Measurements from ENCODE around the gene CFAP20DC. TPM values are rescaled to one million over a fixed set of nuclear protein-coding genes. Genes with fewer than 3 reads are reported as not detected.

Gene CFAP20DC
- total RNA-seq, 1 experiment from 2014 or later = 2.9 TPM

GRCh38 chr3:58953288-58953687 lies 96.5 kb downstream of the CFAP20DC start (continued):
- TF ChIP-seq, protein P1, sequence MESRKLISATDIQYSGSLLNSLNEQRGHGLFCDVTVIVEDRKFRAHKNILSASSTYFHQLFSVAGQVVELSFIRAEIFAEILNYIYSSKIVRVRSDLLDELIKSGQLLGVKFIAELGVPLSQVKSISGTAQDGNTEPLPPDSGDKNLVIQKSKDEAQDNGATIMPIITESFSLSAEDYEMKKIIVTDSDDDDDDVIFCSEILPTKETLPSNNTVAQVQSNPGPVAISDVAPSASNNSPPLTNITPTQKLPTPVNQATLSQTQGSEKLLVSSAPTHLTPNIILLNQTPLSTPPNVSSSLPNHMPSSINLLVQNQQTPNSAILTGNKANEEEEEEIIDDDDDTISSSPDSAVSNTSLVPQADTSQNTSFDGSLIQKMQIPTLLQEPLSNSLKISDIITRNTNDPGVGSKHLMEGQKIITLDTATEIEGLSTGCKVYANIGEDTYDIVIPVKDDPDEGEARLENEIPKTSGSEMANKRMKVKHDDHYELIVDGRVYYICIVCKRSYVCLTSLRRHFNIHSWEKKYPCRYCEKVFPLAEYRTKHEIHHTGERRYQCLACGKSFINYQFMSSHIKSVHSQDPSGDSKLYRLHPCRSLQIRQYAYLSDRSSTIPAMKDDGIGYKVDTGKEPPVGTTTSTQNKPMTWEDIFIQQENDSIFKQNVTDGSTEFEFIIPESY (IDR thresholded peaks at IDR 0.05; ENCODE audit: extremely low read depth, insufficient replicate concordance, low read length) = no peak
- TF ChIP-seq ZFX (IDR thresholded peaks at IDR 0.05) (no peak), POLR2AphosphoS5 (IDR thresholded peaks at IDR 0.05; ENCODE audit: low read depth, low read length) (no peak), SP1 (IDR thresholded peaks at IDR 0.05; ENCODE audit: low read depth) (no peak)
- TF ChIP-seq, protein P2, sequence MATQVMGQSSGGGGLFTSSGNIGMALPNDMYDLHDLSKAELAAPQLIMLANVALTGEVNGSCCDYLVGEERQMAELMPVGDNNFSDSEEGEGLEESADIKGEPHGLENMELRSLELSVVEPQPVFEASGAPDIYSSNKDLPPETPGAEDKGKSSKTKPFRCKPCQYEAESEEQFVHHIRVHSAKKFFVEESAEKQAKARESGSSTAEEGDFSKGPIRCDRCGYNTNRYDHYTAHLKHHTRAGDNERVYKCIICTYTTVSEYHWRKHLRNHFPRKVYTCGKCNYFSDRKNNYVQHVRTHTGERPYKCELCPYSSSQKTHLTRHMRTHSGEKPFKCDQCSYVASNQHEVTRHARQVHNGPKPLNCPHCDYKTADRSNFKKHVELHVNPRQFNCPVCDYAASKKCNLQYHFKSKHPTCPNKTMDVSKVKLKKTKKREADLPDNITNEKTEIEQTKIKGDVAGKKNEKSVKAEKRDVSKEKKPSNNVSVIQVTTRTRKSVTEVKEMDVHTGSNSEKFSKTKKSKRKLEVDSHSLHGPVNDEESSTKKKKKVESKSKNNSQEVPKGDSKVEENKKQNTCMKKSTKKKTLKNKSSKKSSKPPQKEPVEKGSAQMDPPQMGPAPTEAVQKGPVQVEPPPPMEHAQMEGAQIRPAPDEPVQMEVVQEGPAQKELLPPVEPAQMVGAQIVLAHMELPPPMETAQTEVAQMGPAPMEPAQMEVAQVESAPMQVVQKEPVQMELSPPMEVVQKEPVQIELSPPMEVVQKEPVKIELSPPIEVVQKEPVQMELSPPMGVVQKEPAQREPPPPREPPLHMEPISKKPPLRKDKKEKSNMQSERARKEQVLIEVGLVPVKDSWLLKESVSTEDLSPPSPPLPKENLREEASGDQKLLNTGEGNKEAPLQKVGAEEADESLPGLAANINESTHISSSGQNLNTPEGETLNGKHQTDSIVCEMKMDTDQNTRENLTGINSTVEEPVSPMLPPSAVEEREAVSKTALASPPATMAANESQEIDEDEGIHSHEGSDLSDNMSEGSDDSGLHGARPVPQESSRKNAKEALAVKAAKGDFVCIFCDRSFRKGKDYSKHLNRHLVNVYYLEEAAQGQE (IDR thresholded peaks at IDR 0.05; ENCODE audit: low read depth) = no peak

GRCh38 chr3:58952128-58952917 lies 97.5 kb downstream of the CFAP20DC start:
- Histone ChIP-seq H3K4me2 (ENCODE audit: low read length) (no peak overlapping the region), H3K27ac (ENCODE audit: low read depth, low read length) (no peak overlapping the region), H3K27me3 (ENCODE audit: insufficient read depth, low read length) (no peaks in the 10 kb centered on the region), H3K9ac (ENCODE audit: low read length) (no peak overlapping the region), H3K9me2 (ENCODE audit: insufficient read depth) (no peaks in the 10 kb centered on the region), H4K20me1 (ENCODE audit: insufficient read depth) (no peaks in the 10 kb centered on the region), H3K36me3 (ENCODE audit: control insufficient read depth in 1 of 2, insufficient read depth in 2 of 2, low read length in 2 of 2) (no peaks in the 10 kb centered on the region), H3K79me2 (ENCODE audit: insufficient read depth, low read length) (no peaks in the 10 kb centered on the region), H2AFZ (ENCODE audit: low read depth, low read length, poor library complexity, severe bottlenecking) (no peak overlapping the region), H3K4me1 (ENCODE audit: control insufficient read depth in 1 of 2, insufficient read depth in 2 of 2, low read length in 2 of 2) (no peaks in the 10 kb centered on the region), H3K9me3 (ENCODE audit: control insufficient read depth in 1 of 2, insufficient read depth in 1 of 2, low read depth in 1 of 2, low read length in 2 of 2) (no peaks in the 10 kb centered on the region), H3K4me3 (replicated peaks in 1 of 2; ENCODE audit: low read depth in 1 of 2, low read length in 2 of 2) (no peak overlapping the region)
- intact Hi-C loops (cut with micrococcal nuclease) = no loop called here
- DNase-seq (ENCODE audit: low read depth, low spot score) (no peak), ATAC-seq (no peak)
- no TSS peak for BruUV-seq (replicated peaks)
- CTCF ChIA-PET = no interaction called here
- TF ChIP-seq ZNF274 (IDR thresholded peaks at IDR 0.05; ENCODE audit: low read depth, low read length) = no peak
- no peak for TF ChIP-seq RAD21 (IDR thresholded peaks at IDR 0.05; ENCODE audit: low read depth)
- TF ChIP-seq TCF7L2 (IDR thresholded peaks at IDR 0.05; ENCODE audit: borderline replicate concordance, extremely low read depth, insufficient read depth, insufficient read length) = no peak
- TF ChIP-seq SRF (IDR thresholded peaks at IDR 0.05; ENCODE audit: low read depth) = no peak
- TF ChIP-seq JUND (IDR thresholded peaks at IDR 0.05) = no peak
- TF ChIP-seq ATF3 (IDR thresholded peaks at IDR 0.05) = no peak
- TF ChIP-seq EGR1 (IDR thresholded peaks at IDR 0.05; ENCODE audit: low read depth) = no peak
- no peak for TF ChIP-seq CTCF (IDR thresholded peaks at IDR 0.05 in 2 of 3, conservative IDR thresholded peaks at IDR 0.05 in 1 of 3; ENCODE audit: borderline replicate concordance in 1 of 3, insufficient read depth in 1 of 3, low read depth in 2 of 3, low read length in 2 of 3)
- TF ChIP-seq EZH2phosphoT487 (IDR thresholded peaks at IDR 0.05; ENCODE audit: borderline replicate concordance) = no peak
- TF ChIP-seq SP1 (IDR thresholded peaks at IDR 0.05; ENCODE audit: low read depth) = no peak
- no peak for TF ChIP-seq CEBPB (IDR thresholded peaks at IDR 0.05; ENCODE audit: low read depth)
- RAD21 ChIA-PET (ENCODE audit: low non-redundant PET in 1 of 2, low total read pairs in 2 of 2, uncharacterized antibody in 2 of 2, unreplicated experiment in 2 of 2) = no interaction called here
- POLR2A ChIA-PET = no interaction called here

Data from HCT116 (cell line).